ENCODE measurements around the gene GEMIN7. TPM values are rescaled to one million over a fixed set of nuclear protein-coding genes. Genes with fewer than 3 reads are reported as not detected.
A peak's percentile ranks its signal among the peaks of the same experiment; 100 is the strongest.

The GEMIN7 gene
- total and polyA plus RNA-seq, 2 of the 13 experiments (the other 11 are each of a cell fraction or from before 2014, with no cell fraction given) = 24.1 to 30.6 TPM

GRCh38 chr19:45103508-45104319 is 24.7 kb downstream of the GEMIN7 start (continued):
- TF ChIP-seq ARID4A (CRISPR knock-in tag; IDR thresholded peaks at IDR 0.05; ENCODE audit: borderline replicate concordance) (peak; percentile 68), GATAD1 (CRISPR knock-in tag; IDR thresholded peaks at IDR 0.05) (0 out of 2 replicates have a peak, but pooled peaks have one; percentile 36), YEATS4 (CRISPR knock-in tag; IDR thresholded peaks at IDR 0.05; ENCODE audit: borderline replicate concordance) (peak; percentile 58; the same call in 1 of the 2 replicates), ZNF160 (CRISPR knock-in tag; IDR thresholded peaks at IDR 0.05) (0 out of 2 replicates have a peak, but pooled peaks have one; percentile 43), ZNF503 (CRISPR knock-in tag; IDR thresholded peaks at IDR 0.05) (no peak), GMEB1 (CRISPR knock-in tag; IDR thresholded peaks at IDR 0.05; ENCODE audit: borderline replicate concordance) (no peak), KAT8 (CRISPR knock-in tag; IDR thresholded peaks at IDR 0.05) (peak; percentile 56), ZNF333 (CRISPR knock-in tag; IDR thresholded peaks at IDR 0.05; ENCODE audit: borderline replicate concordance) (no peak; the same call in 1 of the 2 replicates), PLSCR1 (CRISPR knock-in tag; IDR thresholded peaks at IDR 0.05; ENCODE audit: borderline replicate concordance) (no peak), ETV6 (CRISPR knock-in tag; conservative IDR thresholded peaks at IDR 0.05) (no peak), NCOR1 (IDR thresholded peaks at IDR 0.05; ENCODE audit: borderline replicate concordance, low read length) (peak; percentile 54; the same call in 1 of the 2 replicates), ZNF773 (CRISPR knock-in tag; IDR thresholded peaks at IDR 0.05; ENCODE audit: borderline replicate concordance) (no peak), HBP1 (CRISPR knock-in tag; IDR thresholded peaks at IDR 0.05; ENCODE audit: low read depth) (no peak), ZNF10 (CRISPR knock-in tag; IDR thresholded peaks at IDR 0.05; ENCODE audit: borderline replicate concordance, low read depth) (no peak), MAFF (IDR thresholded peaks at IDR 0.05; ENCODE audit: low read depth, low read length) (no peak), ZNF12 (CRISPR knock-in tag; IDR thresholded peaks at IDR 0.05) (0 out of 2 replicates have a peak, but pooled peaks have one; percentile 29), ZNF790 (CRISPR knock-in tag; IDR thresholded peaks at IDR 0.05; ENCODE audit: borderline replicate concordance) (no peak), MTA3 (CRISPR knock-in tag; IDR thresholded peaks at IDR 0.05) (no peak), RFX5 (IDR thresholded peaks at IDR 0.05; ENCODE audit: low read depth, low read length) (no peak)
